BE2C (cell line): Measurements from ENCODE around the gene CADM2.

Experiments used
- DNase-seq: peaks from one replicate; pipeline ENCODE4 v3.0.0-alpha.2; 2020
- H3K27me3 ChIP-seq: fragments of 250-450 bp; sonication (Bioruptor Pico); 2 replicates; pipeline ENCODE4 v1.5.1; 2020; ENCODE audit warnings: mild to moderate bottlenecking
- H3K36me3 ChIP-seq: fragments of 250-450 bp; sonication (Bioruptor Pico); 2 replicates; pipeline ENCODE4 v1.5.1; 2020; ENCODE audit warnings: mild to moderate bottlenecking
- H3K4me1 ChIP-seq: fragments of 250-450 bp; sonication (Bioruptor Pico); 2 replicates; pipeline ENCODE4 v1.5.1; 2020
- H3K4me3 ChIP-seq: 2 replicates; pipeline ENCODE4 v1.5.1; 2011; ENCODE audit warnings: low read depth, low read length
- H3K9me3 ChIP-seq: fragments of 250-450 bp; sonication (Bioruptor Pico); 2 replicates; pipeline ENCODE4 v1.5.1; 2020
- CTCF ChIP-seq: IDR thresholded peaks from 2 replicates; pipeline ENCODE4 v1.5.1; 2012; ENCODE audit warnings: mild to moderate bottlenecking, low read depth, low read length

CADM2 gene

GRCh38 chr3:85481411-85482212, 522.8 kb downstream of the CADM2 start:
- no peaks in the 10 kb centered on the region for H3K9me3 ChIP-seq
- DNase-seq = no peak
- no peaks in the 10 kb centered on the region for H3K27me3 ChIP-seq
- TF ChIP-seq CTCF = no peak
- peaks cover 13% of the 10 kb centered on the region for H3K4me1 ChIP-seq
- H3K36me3 ChIP-seq = no peaks in the 10 kb centered on the region
- H3K4me3 ChIP-seq = peak overlapping the region; percentile 14

DNA sequence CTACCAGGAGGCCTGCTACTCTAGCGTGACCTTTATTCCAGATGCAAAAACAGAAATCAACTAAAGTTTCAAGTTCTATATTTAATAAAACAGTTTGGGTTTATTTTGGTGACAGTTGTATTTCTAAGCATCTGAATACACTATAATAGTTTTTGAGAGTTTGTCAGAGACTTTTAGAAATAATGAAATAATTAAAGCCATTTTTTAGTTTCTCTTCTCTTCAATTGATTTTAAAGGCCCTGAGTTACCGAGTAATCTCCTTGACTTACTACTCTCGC, 523.4 kb downstream of the CADM2 start:
- peak; percentile 10 for DNase-seq
- no peak for TF ChIP-seq CTCF
- Histone ChIP-seq H3K4me3 (peak overlapping the region; percentile 14), H3K9me3 (no peaks in the 10 kb centered on the region), H3K4me1 (peaks cover 9% of the 10 kb centered on the region), H3K27me3 (no peaks in the 10 kb centered on the region), H3K36me3 (no peaks in the 10 kb centered on the region)

DNA sequence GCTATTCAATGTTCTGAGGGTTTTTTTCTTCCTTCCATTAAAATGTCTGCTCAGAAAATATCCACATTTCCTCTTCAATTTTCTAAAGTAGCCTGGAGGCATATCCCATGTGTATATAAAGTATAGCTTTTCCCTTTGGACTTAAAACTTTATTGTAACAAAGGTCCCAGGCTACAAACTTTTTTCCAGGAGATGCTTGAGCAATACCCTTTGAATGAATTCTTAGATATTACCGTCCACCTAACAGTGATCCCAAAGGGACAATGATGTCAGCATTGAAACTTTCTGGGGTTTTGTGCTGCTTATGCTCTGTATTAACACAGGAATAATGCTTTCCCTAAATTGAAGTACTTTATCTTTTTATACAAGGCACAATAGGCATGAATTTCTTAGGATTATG, 525.2 kb downstream of the CADM2 start:
- DNase-seq = no peak

GRCh38 chr3:85487375-85487774, 528.6 kb downstream of the CADM2 start:
- DNase-seq = no peak
- Histone ChIP-seq H3K36me3 (no peaks in the 10 kb centered on the region), H3K9me3 (no peaks in the 10 kb centered on the region), H3K4me3 (no peak overlapping the region), H3K27me3 (no peaks in the 10 kb centered on the region), H3K4me1 (no peaks in the 10 kb centered on the region; the same call in 1 of the 2 replicates)
- TF ChIP-seq CTCF = no peak

More for the DNA sequence above, 525.2 kb downstream of the CADM2 start:
- no peaks in the 10 kb centered on the region for H3K36me3 ChIP-seq
- no peaks in the 10 kb centered on the region for H3K27me3 ChIP-seq
- H3K4me3 ChIP-seq = no peak overlapping the region
- TF ChIP-seq CTCF = no peak
- H3K9me3 ChIP-seq = no peaks in the 10 kb centered on the region
- peaks cover 5% of the 10 kb centered on the region for H3K4me1 ChIP-seq

DNA sequence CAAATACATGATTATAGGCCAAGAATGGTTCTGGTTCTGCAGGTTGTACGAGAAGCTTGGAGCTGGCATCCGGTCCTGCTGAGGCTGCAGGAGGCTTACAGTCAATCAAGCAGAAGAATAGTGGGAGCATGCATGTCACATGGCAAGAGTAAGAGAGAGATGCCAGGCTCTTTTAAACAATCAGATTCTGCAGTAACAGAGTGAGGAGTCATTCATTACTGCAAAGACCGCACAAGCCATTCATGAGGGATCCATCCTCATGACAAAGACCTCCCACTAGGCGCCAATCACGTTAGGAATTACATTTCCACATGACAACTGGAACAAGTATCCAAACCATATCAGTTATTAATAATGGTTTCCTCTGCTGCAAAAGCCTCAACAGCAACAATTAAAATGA, 536.8 kb downstream of the CADM2 start:
- no peaks in the 10 kb centered on the region for H3K36me3 ChIP-seq
- no peak for DNase-seq
- H3K27me3 ChIP-seq = no peaks in the 10 kb centered on the region
- no peak for TF ChIP-seq CTCF
- H3K9me3 ChIP-seq = no peaks in the 10 kb centered on the region
- no peaks in the 10 kb centered on the region for H3K4me1 ChIP-seq
- no peak overlapping the region for H3K4me3 ChIP-seq

DNA sequence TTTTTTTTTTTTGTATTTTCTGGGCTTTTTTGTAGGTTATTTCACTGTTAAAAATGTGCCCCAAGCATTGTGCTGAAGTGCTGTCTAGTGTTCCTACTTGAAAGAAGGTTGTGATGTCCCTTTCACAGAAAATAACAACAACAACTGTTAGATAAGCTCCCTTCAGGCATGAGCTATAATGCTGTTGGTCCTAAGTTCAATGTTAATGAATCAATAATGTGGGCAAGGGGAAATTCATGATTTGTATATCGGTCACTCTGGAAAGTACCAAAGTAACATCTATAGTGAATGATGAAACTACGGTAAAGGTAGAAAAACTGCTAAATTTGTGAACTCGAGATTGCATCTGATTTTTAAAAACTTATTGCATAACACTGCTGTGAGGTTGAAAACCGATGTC, 539.4 kb downstream of the CADM2 start:
- no peaks in the 10 kb centered on the region for H3K36me3 ChIP-seq
- H3K27me3 ChIP-seq = no peaks in the 10 kb centered on the region
- no peaks in the 10 kb centered on the region for H3K4me1 ChIP-seq
- H3K9me3 ChIP-seq = no peaks in the 10 kb centered on the region
- no peak for DNase-seq
- no peak for TF ChIP-seq CTCF
- H3K4me3 ChIP-seq = no peak overlapping the region
